GM23338 (cell line): ENCODE results near the gene KIF6. TPM values are rescaled to one million over a fixed set of nuclear protein-coding genes. Genes with fewer than 3 reads are reported as not detected.
A peak's percentile ranks its signal among the peaks of the same experiment; 100 is the strongest.

Experiments
- ATAC-seq: fragments of 200-7000 bp; cut with Tn5 transposase; 3 replicates; pipeline ENCODE4 v1.9.1; 2020
- DNase-seq: peaks from one replicate; pipeline ENCODE4 v3.0.0-alpha.2; 2015; ENCODE audit warnings: low spot score
- H2AFZ ChIP-seq: fragments of 200-600 bp; sonication (generic); 2 replicates; pipeline ENCODE4 v1.8.0; 2016; ENCODE audit warnings: antibody characterized with exemption, mild to moderate bottlenecking, moderate library complexity
- H3F3A ChIP-seq: fragments of 200-600 bp; sonication (generic); replicated peaks from 2 replicates; pipeline ENCODE4 v1.8.0; 2017; ENCODE audit warnings: antibody characterized with exemption, mixed run types, low read depth
- H3K27ac ChIP-seq: fragments of 200-600 bp; sonication (generic); 2 replicates; pipeline ENCODE4 v1.6.1; 2016; ENCODE audit warnings: low read depth
- H3K27me3 ChIP-seq: fragments of 200-600 bp; sonication (generic); 2 replicates; pipeline ENCODE4 v1.8.0; 2016; ENCODE audit warnings: mild to moderate bottlenecking, mixed run types, moderate library complexity; ENCODE audit not compliant: insufficient read depth
- H3K36me3 ChIP-seq: fragments of 200-600 bp; sonication (generic); 2 replicates; pipeline ENCODE4 v1.8.0; 2016; ENCODE audit warnings: mild to moderate bottlenecking; ENCODE audit not compliant: insufficient read depth
- H3K4me1 ChIP-seq: fragments of 200-600 bp; sonication (generic); 2 replicates; pipeline ENCODE4 v1.8.0; 2016; ENCODE audit warnings: mild to moderate bottlenecking, moderate library complexity; ENCODE audit not compliant: insufficient read depth
- H3K4me2 ChIP-seq: fragments of 200-600 bp; sonication (generic); 2 replicates; pipeline ENCODE4 v1.7.1; 2017; ENCODE audit warnings: mixed run types
- H3K4me3 ChIP-seq: fragments of 200-600 bp; sonication (generic); 2 replicates; pipeline ENCODE4 v1.6.1; 2016; ENCODE audit warnings: mixed run types
- H3K79me2 ChIP-seq: fragments of 200-600 bp; sonication (generic); replicated peaks from 2 replicates; pipeline ENCODE4 v1.8.0; 2017; ENCODE audit warnings: mild to moderate bottlenecking; ENCODE audit not compliant: insufficient read depth
- H3K9me2 ChIP-seq: fragments of 200-600 bp; sonication (generic); 2 replicates; pipeline ENCODE4 v1.8.0; 2017; ENCODE audit not compliant: insufficient read depth
- H4K20me1 ChIP-seq: fragments of 200-600 bp; sonication (generic); replicated peaks from 2 replicates; pipeline ENCODE4 v1.8.0; 2017; ENCODE audit warnings: mild to moderate bottlenecking; ENCODE audit not compliant: insufficient read depth
- H3K27ac Mint-ChIP-seq: 2 replicates; pipeline ENCODE4 v1.8.0; 2020; ENCODE audit warnings: inconsistent platforms, mild to moderate bottlenecking, moderate library complexity, mixed read lengths
- H3K27me3 Mint-ChIP-seq: 3 replicates; pipeline ENCODE4 v1.8.0; 2022; ENCODE audit warnings: low read depth, mild to moderate bottlenecking, moderate library complexity, mixed read lengths, inconsistent platforms; ENCODE audit not compliant: insufficient read depth, poor library complexity
- H3K36me3 Mint-ChIP-seq: 3 replicates; pipeline ENCODE4 v1.8.0; 2021; ENCODE audit warnings: low read depth, mild to moderate bottlenecking, inconsistent platforms, moderate library complexity, mixed read lengths
- H3K4me1 Mint-ChIP-seq: 3 replicates; pipeline ENCODE4 v1.8.0; 2020; ENCODE audit warnings: mild to moderate bottlenecking, inconsistent platforms, mixed read lengths
- H3K4me3 Mint-ChIP-seq: 3 replicates; pipeline ENCODE4 v1.8.0; 2021; ENCODE audit warnings: moderate library complexity, mild to moderate bottlenecking, inconsistent platforms, mixed read lengths
- H3K9me3 Mint-ChIP-seq: 3 replicates; pipeline ENCODE4 v1.8.0; 2020; ENCODE audit warnings: moderate library complexity, mild to moderate bottlenecking, inconsistent platforms, mixed read lengths
- CREB1 ChIP-seq: fragments of 250-450 bp; sonication (Bioruptor Pico); IDR thresholded peaks from 2 replicates; pipeline ENCODE4 v1.5.0; 2020; ENCODE audit warnings: low read depth, mild to moderate bottlenecking, moderate library complexity
- CTCF ChIP-seq, 2 experiments: fragments of 200-600 bp in 1 of 2; sonication (generic) in 1 of 2; conservative IDR thresholded peaks; 2 replicates each; pipeline versions ENCODE4 v1.5.1 to v1.6.1; 2016 to 2017; ENCODE audit warnings: antibody characterized with exemption in 2 of 2, low read depth in 2 of 2, mild to moderate bottlenecking in 2 of 2, moderate library complexity in 1 of 2
- EZH2phosphoT487 ChIP-seq: fragments of 200-600 bp; sonication (generic); IDR thresholded peaks from one replicate; pipeline ENCODE4 v1.8.1; 2018; ENCODE audit warnings: antibody characterized with exemption; ENCODE audit not compliant: unreplicated experiment
- JUNB ChIP-seq: IDR thresholded peaks from one replicate; pipeline ENCODE4 v1.6.1; 2016; ENCODE audit warnings: antibody characterized with exemption; ENCODE audit not compliant: unreplicated experiment
- NANOG ChIP-seq: IDR thresholded peaks from 2 replicates; pipeline ENCODE4 v1.6.1; 2016; ENCODE audit warnings: antibody characterized with exemption, borderline replicate concordance
- ZNF114 ChIP-seq: fragments of 250-450 bp; sonication (Bioruptor Pico); IDR thresholded peaks from 2 replicates; pipeline ENCODE4 v1.5.0; 2020; ENCODE audit warnings: mild to moderate bottlenecking, moderate library complexity
- ZNF331 ChIP-seq: fragments of 250-450 bp; sonication (Bioruptor Pico); IDR thresholded peaks from 2 replicates; pipeline ENCODE4 v1.5.0; 2020; ENCODE audit warnings: low read depth, mild to moderate bottlenecking, moderate library complexity
- polyA plus RNA-seq: library from polyadenylated mRNA; unstranded; fragments of >200 nt; fragmentation: Nextera tagmentation; extraction: Ambion mirVana; gene quantifications from 2 replicates; pipeline ENCODE4 v1.2.1, GENCODE V29; 2016
- total RNA-seq: library from RNA; depleted of rRNA; stranded (reverse); fragments of >200 nt; shearing (Covaris generic); gene quantifications from 2 replicates; pipeline ENCODE4 v1.2.3, GENCODE V29; 2014
- TF ChIP-seq, protein P1 (sequence below): fragments of 250-450 bp; sonication (Bioruptor Pico); IDR thresholded peaks from 2 replicates; pipeline ENCODE4 v1.5.0; 2020; ENCODE audit warnings: mild to moderate bottlenecking, moderate library complexity
- TF ChIP-seq, protein P2 (sequence below): IDR thresholded peaks from 2 replicates; pipeline ENCODE4 v1.6.1; 2016; ENCODE audit warnings: antibody characterized with exemption

KIF6 gene
- total and polyA plus RNA-seq, 2 experiments from 2014 or later, result 0.87 to 1.7 TPM

DNA sequence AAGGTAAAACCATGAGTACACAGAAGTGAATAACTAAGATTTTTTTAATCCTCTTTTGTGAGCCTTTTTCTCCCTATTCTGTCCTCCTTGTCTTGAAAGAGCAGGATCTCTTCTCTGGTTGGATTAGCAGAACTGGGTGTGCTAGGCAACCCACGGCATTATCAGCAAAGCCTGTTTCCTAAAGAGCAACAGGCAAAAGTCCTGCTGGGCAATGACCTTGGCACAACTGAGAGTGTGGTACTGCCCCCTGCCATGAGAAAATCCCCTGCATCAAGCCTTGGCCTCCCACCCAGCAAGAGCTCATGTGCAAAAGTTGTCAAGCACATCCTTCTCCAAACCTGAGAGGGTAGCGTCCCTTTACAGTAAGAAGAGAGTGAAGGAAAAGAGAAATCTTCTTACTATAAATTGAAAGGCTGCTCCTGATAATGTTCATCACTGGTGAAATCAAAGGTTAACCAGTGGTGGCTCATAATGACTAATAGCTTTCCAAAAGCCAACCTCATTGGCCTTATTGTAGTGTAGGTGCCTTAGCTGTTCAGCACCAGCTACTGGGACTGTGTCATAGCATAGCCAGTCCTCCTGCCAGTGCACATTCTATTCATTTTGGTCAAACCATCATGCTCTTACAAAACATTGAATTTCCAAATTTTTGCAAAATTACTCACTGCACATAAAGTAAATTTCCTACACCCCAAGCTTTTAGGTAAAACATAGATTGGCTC, 17.1 kb downstream of the KIF6 start:
- no peaks in the 10 kb centered on the region for H3K27me3 ChIP-seq
- no peak overlapping the region for H3K4me3 ChIP-seq
- no peak overlapping the region for H3K27ac Mint-ChIP-seq
- H3K4me1 Mint-ChIP-seq, result peaks cover 17% of the 10 kb centered on the region; the same call in 2 of the 3 replicates
- H3F3A ChIP-seq, result no peaks in the 10 kb centered on the region
- no peaks in the 10 kb centered on the region for H3K9me2 ChIP-seq
- H3K27me3 Mint-ChIP-seq, result no peaks in the 10 kb centered on the region
- no peaks in the 10 kb centered on the region for H3K79me2 ChIP-seq
- no peaks in the 10 kb centered on the region for H3K36me3 ChIP-seq
- no peak overlapping the region for H2AFZ ChIP-seq
- H3K4me2 ChIP-seq, result no peak overlapping the region
- H3K4me3 Mint-ChIP-seq, result no peak overlapping the region
- ATAC-seq, result no peak
- DNase-seq, result no peak
- H3K36me3 Mint-ChIP-seq, result no peaks in the 10 kb centered on the region
- no peak overlapping the region for H3K27ac ChIP-seq
- no peaks in the 10 kb centered on the region for H3K9me3 Mint-ChIP-seq
- H3K4me1 ChIP-seq, result peaks cover 15% of the 10 kb centered on the region
- H4K20me1 ChIP-seq, result no peaks in the 10 kb centered on the region
- TF ChIP-seq JUNB, result no peak
- TF ChIP-seq CTCF (conservative IDR thresholded peaks at IDR 0.05; ENCODE audit: low read depth in 2 of 2), result 0 out of 4 replicates have a peak, but pooled peaks of 1 of the 2 experiments have one; percentile 4
- TF ChIP-seq EZH2phosphoT487, result no peak

DNA sequence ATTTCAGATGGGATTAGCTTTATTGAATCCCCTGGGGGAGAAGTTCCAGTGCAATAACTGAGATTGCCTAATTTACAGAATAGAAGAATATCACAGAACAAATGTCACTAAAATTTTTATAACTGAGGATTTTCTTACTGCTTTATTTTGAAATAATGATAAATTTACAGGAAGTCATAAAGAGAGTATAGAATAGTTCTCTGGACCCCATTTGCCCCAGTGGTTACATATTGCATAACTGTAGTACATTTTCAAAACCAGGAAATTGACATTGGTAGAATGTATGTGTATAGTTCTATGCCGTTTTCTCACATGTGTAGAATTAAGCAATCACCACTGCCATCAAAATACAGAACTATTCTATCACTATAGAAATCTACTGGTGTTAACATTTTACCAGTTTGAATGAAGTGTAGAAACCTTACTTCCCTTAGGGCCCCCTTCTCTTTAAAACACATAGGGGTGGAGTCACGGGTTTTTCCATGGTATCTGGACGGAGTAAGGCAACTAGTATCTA, 18.3 kb downstream of the KIF6 start:
- Mint-ChIP-seq H3K36me3 (no peaks in the 10 kb centered on the region), H3K4me3 (no peak overlapping the region), H3K4me1 (peaks cover 18% of the 10 kb centered on the region; the same call in 2 of the 3 replicates), H3K9me3 (no peaks in the 10 kb centered on the region), H3K27me3 (no peaks in the 10 kb centered on the region), H3K27ac (no peak overlapping the region)
- Histone ChIP-seq H3K9me2 (no peaks in the 10 kb centered on the region), H3F3A (no peaks in the 10 kb centered on the region), H3K4me1 (peaks cover 15% of the 10 kb centered on the region), H3K27ac (no peak overlapping the region), H3K4me2 (no peak overlapping the region), H2AFZ (no peak overlapping the region), H4K20me1 (no peaks in the 10 kb centered on the region), H3K36me3 (no peaks in the 10 kb centered on the region), H3K4me3 (no peak overlapping the region), H3K27me3 (no peaks in the 10 kb centered on the region), H3K79me2 (no peaks in the 10 kb centered on the region)
- no peak for DNase-seq
- TF ChIP-seq, protein P1, sequence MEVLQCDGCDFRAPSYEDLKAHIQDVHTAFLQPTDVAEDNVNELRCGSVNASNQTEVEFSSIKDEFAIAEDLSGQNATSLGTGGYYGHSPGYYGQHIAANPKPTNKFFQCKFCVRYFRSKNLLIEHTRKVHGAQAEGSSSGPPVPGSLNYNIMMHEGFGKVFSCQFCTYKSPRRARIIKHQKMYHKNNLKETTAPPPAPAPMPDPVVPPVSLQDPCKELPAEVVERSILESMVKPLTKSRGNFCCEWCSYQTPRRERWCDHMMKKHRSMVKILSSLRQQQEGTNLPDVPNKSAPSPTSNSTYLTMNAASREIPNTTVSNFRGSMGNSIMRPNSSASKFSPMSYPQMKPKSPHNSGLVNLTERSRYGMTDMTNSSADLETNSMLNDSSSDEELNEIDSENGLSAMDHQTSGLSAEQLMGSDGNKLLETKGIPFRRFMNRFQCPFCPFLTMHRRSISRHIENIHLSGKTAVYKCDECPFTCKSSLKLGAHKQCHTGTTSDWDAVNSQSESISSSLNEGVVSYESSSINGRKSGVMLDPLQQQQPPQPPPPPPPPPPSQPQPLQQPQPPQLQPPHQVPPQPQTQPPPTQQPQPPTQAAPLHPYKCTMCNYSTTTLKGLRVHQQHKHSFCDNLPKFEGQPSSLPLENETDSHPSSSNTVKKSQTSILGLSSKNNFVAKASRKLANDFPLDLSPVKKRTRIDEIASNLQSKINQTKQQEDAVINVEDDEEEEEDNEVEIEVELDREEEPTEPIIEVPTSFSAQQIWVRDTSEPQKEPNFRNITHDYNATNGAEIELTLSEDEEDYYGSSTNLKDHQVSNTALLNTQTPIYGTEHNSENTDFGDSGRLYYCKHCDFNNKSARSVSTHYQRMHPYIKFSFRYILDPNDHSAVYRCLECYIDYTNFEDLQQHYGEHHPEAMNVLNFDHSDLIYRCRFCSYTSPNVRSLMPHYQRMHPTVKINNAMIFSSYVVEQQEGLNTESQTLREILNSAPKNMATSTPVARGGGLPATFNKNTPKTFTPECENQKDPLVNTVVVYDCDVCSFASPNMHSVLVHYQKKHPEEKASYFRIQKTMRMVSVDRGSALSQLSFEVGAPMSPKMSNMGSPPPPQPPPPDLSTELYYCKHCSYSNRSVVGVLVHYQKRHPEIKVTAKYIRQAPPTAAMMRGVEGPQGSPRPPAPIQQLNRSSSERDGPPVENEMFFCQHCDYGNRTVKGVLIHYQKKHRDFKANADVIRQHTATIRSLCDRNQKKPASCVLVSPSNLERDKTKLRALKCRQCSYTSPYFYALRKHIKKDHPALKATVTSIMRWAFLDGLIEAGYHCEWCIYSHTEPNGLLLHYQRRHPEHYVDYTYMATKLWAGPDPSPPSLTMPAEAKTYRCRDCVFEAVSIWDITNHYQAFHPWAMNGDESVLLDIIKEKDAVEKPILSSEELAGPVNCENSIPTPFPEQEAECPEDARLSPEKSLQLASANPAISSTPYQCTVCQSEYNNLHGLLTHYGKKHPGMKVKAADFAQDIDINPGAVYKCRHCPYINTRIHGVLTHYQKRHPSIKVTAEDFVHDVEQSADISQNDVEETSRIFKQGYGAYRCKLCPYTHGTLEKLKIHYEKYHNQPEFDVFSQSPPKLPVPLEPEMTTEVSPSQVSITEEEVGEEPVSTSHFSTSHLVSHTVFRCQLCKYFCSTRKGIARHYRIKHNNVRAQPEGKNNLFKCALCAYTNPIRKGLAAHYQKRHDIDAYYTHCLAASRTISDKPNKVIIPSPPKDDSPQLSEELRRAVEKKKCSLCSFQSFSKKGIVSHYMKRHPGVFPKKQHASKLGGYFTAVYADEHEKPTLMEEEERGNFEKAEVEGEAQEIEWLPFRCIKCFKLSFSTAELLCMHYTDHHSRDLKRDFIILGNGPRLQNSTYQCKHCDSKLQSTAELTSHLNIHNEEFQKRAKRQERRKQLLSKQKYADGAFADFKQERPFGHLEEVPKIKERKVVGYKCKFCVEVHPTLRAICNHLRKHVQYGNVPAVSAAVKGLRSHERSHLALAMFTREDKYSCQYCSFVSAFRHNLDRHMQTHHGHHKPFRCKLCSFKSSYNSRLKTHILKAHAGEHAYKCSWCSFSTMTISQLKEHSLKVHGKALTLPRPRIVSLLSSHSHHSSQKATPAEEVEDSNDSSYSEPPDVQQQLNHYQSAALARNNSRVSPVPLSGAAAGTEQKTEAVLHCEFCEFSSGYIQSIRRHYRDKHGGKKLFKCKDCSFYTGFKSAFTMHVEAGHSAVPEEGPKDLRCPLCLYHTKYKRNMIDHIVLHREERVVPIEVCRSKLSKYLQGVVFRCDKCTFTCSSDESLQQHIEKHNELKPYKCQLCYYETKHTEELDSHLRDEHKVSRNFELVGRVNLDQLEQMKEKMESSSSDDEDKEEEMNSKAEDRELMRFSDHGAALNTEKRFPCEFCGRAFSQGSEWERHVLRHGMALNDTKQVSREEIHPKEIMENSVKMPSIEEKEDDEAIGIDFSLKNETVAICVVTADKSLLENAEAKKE, result no peak
- TF ChIP-seq ZNF114 (CRISPR knock-in tag), result no peak
- TF ChIP-seq ZNF331 (CRISPR knock-in tag), result no peak
- TF ChIP-seq, protein P2, sequence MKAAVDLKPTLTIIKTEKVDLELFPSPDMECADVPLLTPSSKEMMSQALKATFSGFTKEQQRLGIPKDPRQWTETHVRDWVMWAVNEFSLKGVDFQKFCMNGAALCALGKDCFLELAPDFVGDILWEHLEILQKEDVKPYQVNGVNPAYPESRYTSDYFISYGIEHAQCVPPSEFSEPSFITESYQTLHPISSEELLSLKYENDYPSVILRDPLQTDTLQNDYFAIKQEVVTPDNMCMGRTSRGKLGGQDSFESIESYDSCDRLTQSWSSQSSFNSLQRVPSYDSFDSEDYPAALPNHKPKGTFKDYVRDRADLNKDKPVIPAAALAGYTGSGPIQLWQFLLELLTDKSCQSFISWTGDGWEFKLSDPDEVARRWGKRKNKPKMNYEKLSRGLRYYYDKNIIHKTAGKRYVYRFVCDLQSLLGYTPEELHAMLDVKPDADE, result no peak
- TF ChIP-seq JUNB, result no peak
- no peak for TF ChIP-seq CREB1 (CRISPR knock-in tag)
- TF ChIP-seq NANOG, result no peak
- ATAC-seq, result no peak
